A673 (cell line): Measurements from ENCODE around the gene NANOS1. TPM values are rescaled to one million over a fixed set of nuclear protein-coding genes. Genes with fewer than 3 reads are reported as not detected.

Experiments used
- BruUV-seq: library from RNA; stranded (reverse); fragments of 400-500 nt; replicated peaks from 2 replicates; lab custom pipeline; 2021; lab: Mats Ljungman, UMichigan
- CTCF ChIA-PET: fragments of 300-600 bp; sonication (Branson Sonifier 250); formaldehyde crosslinking; loops from one replicate; lab custom pipeline; 2022; ENCODE audit warnings: antibody characterized with exemption; lab: Charles Lee
- POLR2A ChIA-PET: fragments of 300-600 bp; sonication (Branson Sonifier 250); formaldehyde crosslinking; loops from one replicate; lab custom pipeline; 2022; ENCODE audit warnings: antibody characterized with exemption; ENCODE audit not compliant: low non-redundant PET; lab: Charles Lee
- DNase-seq: peaks from one replicate; pipeline ENCODE4 v3.0.0-alpha.2; 2015; ENCODE audit warnings: low spot score
- H3K27ac ChIP-seq: fragments of 200-600 bp; sonication (generic); 2 replicates; pipeline ENCODE4 v1.5.1; 2016; ENCODE audit warnings: mixed run types, low read depth, mild to moderate bottlenecking, mixed read lengths, antibody characterized with exemption, low read length; ENCODE audit not compliant: poor library complexity, severe bottlenecking
- H3K27me3 ChIP-seq: fragments of 200-600 bp; sonication (generic); replicated peaks from 2 replicates; pipeline ENCODE4 v1.6.1; 2017; ENCODE audit warnings: mixed run types, low read depth, mild to moderate bottlenecking, mixed read lengths, antibody characterized with exemption, low read length; ENCODE audit not compliant: insufficient read depth, poor library complexity
- H3K36me3 ChIP-seq: fragments of 200-600 bp; sonication (generic); 2 replicates; pipeline ENCODE4 v1.6.1; 2016; ENCODE audit warnings: mixed run types, mild to moderate bottlenecking, mixed read lengths, antibody characterized with exemption, low read length; ENCODE audit not compliant: insufficient read depth, poor library complexity, severe bottlenecking
- H3K4me1 ChIP-seq: fragments of 200-600 bp; sonication (generic); 2 replicates; pipeline ENCODE4 v1.6.1; 2017; ENCODE audit warnings: mixed run types, mild to moderate bottlenecking, mixed read lengths, antibody characterized with exemption, low read length; ENCODE audit not compliant: insufficient read depth, poor library complexity, severe bottlenecking
- H3K4me3 ChIP-seq: fragments of 200-600 bp; sonication (generic); 2 replicates; pipeline ENCODE4 v1.5.1; 2016; ENCODE audit warnings: low read depth, mixed run types, mild to moderate bottlenecking, mixed read lengths, low read length; ENCODE audit not compliant: poor library complexity, severe bottlenecking
- H3K9me3 ChIP-seq: fragments of 200-600 bp; sonication (generic); 2 replicates; pipeline ENCODE4 v1.6.1; 2016; ENCODE audit warnings: mixed run types, low read depth, mild to moderate bottlenecking, mixed read lengths, antibody characterized with exemption, low read length; ENCODE audit not compliant: poor library complexity, severe bottlenecking
- CTCF ChIP-seq: fragments of 300-800, 200-600 bp; sonication (generic); conservative IDR thresholded peaks from 2 replicates; pipeline ENCODE4 v1.5.1; 2017; ENCODE audit warnings: low read depth, mild to moderate bottlenecking, antibody characterized with exemption, low read length, moderate library complexity, mixed read lengths
- EZH2 ChIP-seq: fragments of 200-600 bp; sonication (generic); IDR thresholded peaks from 2 replicates; pipeline ENCODE4 v1.6.1; 2017; ENCODE audit warnings: borderline replicate concordance, low read depth, mild to moderate bottlenecking, mixed read lengths, antibody characterized with exemption, low read length; ENCODE audit not compliant: poor library complexity, severe bottlenecking
- intact Hi-C: fragments of 100-400 bp; cut with micrococcal nuclease; formaldehyde crosslinking; loops from one replicate; pipeline ENCODE4 v1.10.0; 2022; ENCODE audit not compliant: unreplicated experiment
- total RNA-seq: library from RNA; stranded (reverse); gene quantifications from 2 replicates; pipeline ENCODE4 v1.2.3, GENCODE V29; 2021

NANOS1 gene
- total RNA-seq, 1 experiment from 2014 or later = 0.67 TPM

GRCh38 chr10:119022846-119023552 lies 6.5 kb upstream of the NANOS1 start:
- no TSS peak for BruUV-seq
- intact Hi-C loops = loop anchor here (10.0 kb wide), 1 partner anchor 458 kb away; no protein-coding TSS in a partner anchor
- Histone ChIP-seq H3K27me3 (no peaks in the 10 kb centered on the region), H3K9me3 (no peaks in the 10 kb centered on the region), H3K27ac (no peak overlapping the region), H3K4me3 (no peak overlapping the region), H3K4me1 (no peaks in the 10 kb centered on the region), H3K36me3 (no peaks in the 10 kb centered on the region)
- POLR2A ChIA-PET = no interaction called here
- CTCF ChIA-PET = no interaction called here
- TF ChIP-seq EZH2 (no peak), CTCF (no peak)
- DNase-seq = no peak

GRCh38 chr10:119023553-119023868 lies 6.0 kb upstream of the NANOS1 start:
- Histone ChIP-seq H3K27me3 (no peaks in the 10 kb centered on the region), H3K27ac (no peak overlapping the region), H3K36me3 (no peaks in the 10 kb centered on the region), H3K9me3 (no peaks in the 10 kb centered on the region), H3K4me1 (no peaks in the 10 kb centered on the region), H3K4me3 (no peak overlapping the region)
- TF ChIP-seq EZH2 (no peak), CTCF (no peak)
- POLR2A ChIA-PET = no interaction called here
- no TSS peak for BruUV-seq
- CTCF ChIA-PET = no interaction called here
- intact Hi-C loops = loop anchor here (10.0 kb wide), 1 partner anchor 459 kb away; no protein-coding TSS in a partner anchor
- DNase-seq = no peak

DNA sequence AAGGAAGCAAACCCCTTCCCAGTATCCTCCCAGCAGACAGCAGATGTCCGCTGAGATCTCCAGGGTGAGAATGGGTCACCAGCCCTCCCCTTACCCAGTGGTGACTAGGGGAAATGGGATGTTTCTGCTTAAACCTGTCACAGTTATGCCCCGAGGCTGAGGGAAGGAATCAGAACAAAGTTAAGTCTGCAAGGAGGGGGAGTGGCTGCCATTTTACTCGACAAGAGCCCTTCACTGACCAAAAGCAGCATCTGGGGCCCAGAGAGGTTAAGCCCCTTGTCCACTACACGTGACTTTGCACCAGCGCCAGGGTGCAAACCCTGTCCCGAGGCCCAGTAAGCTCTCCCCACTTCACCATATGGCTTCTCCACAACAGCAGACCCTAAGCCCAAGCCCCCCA lies 4.6 kb upstream of the NANOS1 start:
- Histone ChIP-seq H3K4me3 (no peak overlapping the region), H3K36me3 (no peaks in the 10 kb centered on the region), H3K9me3 (no peaks in the 10 kb centered on the region), H3K27me3 (no peaks in the 10 kb centered on the region), H3K4me1 (no peaks in the 10 kb centered on the region), H3K27ac (no peak overlapping the region)
- TF ChIP-seq EZH2 (no peak), CTCF (no peak)
- POLR2A ChIA-PET = no interaction called here
- intact Hi-C loops = loop anchor here (10.0 kb wide), 1 partner anchor 460 kb away; no protein-coding TSS in a partner anchor
- no peak for DNase-seq
- no TSS peak for BruUV-seq
- CTCF ChIA-PET = no interaction called here
